HG03558 (cell line): ENCODE measurements around the gene H1-8.

Source experiments
- ATAC-seq: cut with Tn5 transposase; IDR thresholded peaks from one replicate; pipeline ENCODE4 v1.9.1; 2021; ENCODE audit warnings: moderate number of reproducible peaks; ENCODE audit not compliant: unreplicated experiment; ENCODE audit errors: extremely low read depth

The H1-8 gene

GRCh38 chr3:129554356-129555152, 11.6 kb downstream of the H1-8 start:
- ATAC-seq: no peak

GRCh38 chr3:129555153-129555550, 12.2 kb downstream of the H1-8 start:
- ATAC-seq: no peak

GRCh38 chr3:129555616-129556357, 12.8 kb downstream of the H1-8 start:
- no peak for ATAC-seq

- ATAC-seq: no peak
Measured at GRCh38 chr3:129556358-129556695, 13.4 kb downstream of the H1-8 start.

- ATAC-seq: no peak
Measured at GRCh38 chr3:129556890-129557547, 14.0 kb downstream of the H1-8 start.

- no peak for ATAC-seq
Measured at GRCh38 chr3:129557548-129557894, 14.5 kb downstream of the H1-8 start.

GRCh38 chr3:129558081-129558771, 15.3 kb downstream of the H1-8 start:
- no peak for ATAC-seq

GRCh38 chr3:129558772-129559564, 16.0 kb downstream of the H1-8 start:
- no peak for ATAC-seq

GRCh38 chr3:129559565-129560079, 16.6 kb downstream of the H1-8 start:
- ATAC-seq: no peak

GRCh38 chr3:129560269-129560787, 17.4 kb downstream of the H1-8 start:
- no peak for ATAC-seq

GRCh38 chr3:129560911-129561594, 18.1 kb downstream of the H1-8 start:
- ATAC-seq: no peak

GRCh38 chr3:129561619-129562248, 18.8 kb downstream of the H1-8 start:
- ATAC-seq: no peak

GRCh38 chr3:129562803-129563202, 19.8 kb downstream of the H1-8 start:
- no peak for ATAC-seq

- ATAC-seq: no peak
Measured at GRCh38 chr3:129563332-129563731, 20.4 kb downstream of the H1-8 start.

GRCh38 chr3:129563850-129564535, 21.0 kb downstream of the H1-8 start:
- ATAC-seq: no peak

- ATAC-seq: no peak
Measured at GRCh38 chr3:129564981-129565644, 22.1 kb downstream of the H1-8 start.

GRCh38 chr3:129565902-129566301, 22.9 kb downstream of the H1-8 start:
- ATAC-seq: no peak
